GM10248 (cell line): ENCODE data around the gene TTC3.
"Not testable (repeated sequence)": the region's sequence is repeated elsewhere in the genome, so short reads cannot be mapped to it uniquely, and the experiment has no call there.

Experiments used
- CTCF ChIA-PET: fragments of 300-600 bp; sonication (Branson Sonifier 250); formaldehyde crosslinking; extraction: SDS; loops from one replicate; lab custom pipeline; 2021; ENCODE audit warnings: antibody characterized with exemption; lab: Yijun Ruan, JAX
- POLR2A ChIA-PET: fragments of 350-650 bp; sonication (Branson Sonifier 250); formaldehyde crosslinking; extraction: SDS; loops from one replicate; lab custom pipeline; 2020; ENCODE audit warnings: antibody characterized with exemption; lab: Yijun Ruan, JAX
- DNase-seq: peaks from one replicate; pipeline ENCODE4 v3.0.0; 2012; ENCODE audit errors: extremely low spot score
- CTCF ChIP-seq: IDR thresholded peaks from 2 replicates; pipeline ENCODE4 v1.5.1; 2012; ENCODE audit warnings: mild to moderate bottlenecking, low read depth; ENCODE audit errors: extremely low read depth, missing control alignments, control extremely low read depth

TTC3 gene

GRCh38 chr21:37219761-37220432, 146.8 kb downstream of the TTC3 start:
- POLR2A ChIA-PET, result no interaction called here
- no peak for DNase-seq
- no peak for TF ChIP-seq CTCF
- CTCF ChIA-PET, result interaction anchor here (0.8 to 4.3 kb wide), 11 partner anchors 11 to 243 kb away, joined by 3 to 22 read pairs (median 4); no protein-coding TSS in a partner anchor

GRCh38 chr21:37220433-37220980, 147.5 kb downstream of the TTC3 start:
- peak; percentile 7 for TF ChIP-seq CTCF
- CTCF ChIA-PET, result interaction anchor here (0.7 to 4.3 kb wide), 7 partner anchors 11 to 237 kb away, joined by 3 to 22 read pairs (median 5); no protein-coding TSS in a partner anchor
- DNase-seq, result peak; percentile 45
- POLR2A ChIA-PET, result no interaction called here

- peak; percentile 91 for DNase-seq
- POLR2A ChIA-PET, result interaction anchor here (0.6 kb wide), 1 partner anchor 344 kb away, joined by 5 read pairs; no protein-coding TSS in a partner anchor
- peak; percentile 85 for TF ChIP-seq CTCF
- CTCF ChIA-PET, result interaction anchor here (0.7 to 4.3 kb wide), 7 partner anchors 10 to 236 kb away, joined by 3 to 22 read pairs (median 5); no protein-coding TSS in a partner anchor
These were observed 148.1 kb downstream of the TTC3 start for GRCh38 chr21:37220981-37221664.

GRCh38 chr21:37222248-37222647, 149.2 kb downstream of the TTC3 start:
- CTCF ChIA-PET, DNase-seq, POLR2A ChIA-PET: not testable (repeated sequence)

GRCh38 chr21:37223804-37224345, 150.8 kb downstream of the TTC3 start:
- CTCF ChIA-PET, result interaction anchor here (0.6 to 1.3 kb wide), 2 partner anchors 20 to 51 kb away, joined by 3 read pairs; no protein-coding TSS in a partner anchor
- TF ChIP-seq CTCF, result no peak
- DNase-seq, result no peak
- POLR2A ChIA-PET, result no interaction called here

GRCh38 chr21:37224861-37225839, 152.1 kb downstream of the TTC3 start:
- POLR2A ChIA-PET, result no interaction called here
- TF ChIP-seq CTCF, result no peak
- no peak for DNase-seq

More at GRCh38 chr21:37224861-37225839, 152.1 kb downstream of the TTC3 start:
- CTCF ChIA-PET, result interaction anchor here (1.2 to 1.3 kb wide), 2 partner anchors 19 to 140 kb away, joined by 3 read pairs; no protein-coding TSS in a partner anchor
